Adipocyte (in vitro differentiated cells): Measurements from ENCODE around the gene CENPP.
A peak's percentile ranks its signal among the peaks of the same experiment; 100 is the strongest.
"Not testable (repeated sequence)": the region's sequence is repeated elsewhere in the genome, so short reads cannot be mapped to it uniquely, and the experiment has no call there.

Source experiments
- DNase-seq: peaks from one replicate; pipeline ENCODE4 v3.0.0-alpha.2; 2015; ENCODE audit warnings: low read depth
- H3K27me3 ChIP-seq: replicated peaks from 2 replicates; pipeline ENCODE4 v1.7.0; 2013; ENCODE audit warnings: mild to moderate bottlenecking, low read length, moderate library complexity; ENCODE audit not compliant: control insufficient read depth, insufficient read depth
- H3K36me3 ChIP-seq: 2 replicates; pipeline ENCODE4 v1.7.0; 2013; ENCODE audit warnings: low read length, mild to moderate bottlenecking, moderate library complexity; ENCODE audit not compliant: control insufficient read depth, insufficient read depth, severe bottlenecking
- H3K4me1 ChIP-seq: 2 replicates; pipeline ENCODE4 v1.7.0; 2013; ENCODE audit warnings: mild to moderate bottlenecking, low read length, moderate library complexity; ENCODE audit not compliant: control insufficient read depth, insufficient read depth
- H3K4me3 ChIP-seq: 2 replicates; pipeline ENCODE4 v1.7.0; 2013; ENCODE audit warnings: mild to moderate bottlenecking, low read length, moderate library complexity
- H3K9ac ChIP-seq: 2 replicates; pipeline ENCODE4 v1.7.0; 2013; ENCODE audit warnings: mild to moderate bottlenecking, low read length, moderate library complexity
- H3K9me3 ChIP-seq: 2 replicates; pipeline ENCODE4 v1.7.0; 2013; ENCODE audit warnings: mild to moderate bottlenecking, low read length, moderate library complexity; ENCODE audit not compliant: control insufficient read depth

Gene CENPP

DNA sequence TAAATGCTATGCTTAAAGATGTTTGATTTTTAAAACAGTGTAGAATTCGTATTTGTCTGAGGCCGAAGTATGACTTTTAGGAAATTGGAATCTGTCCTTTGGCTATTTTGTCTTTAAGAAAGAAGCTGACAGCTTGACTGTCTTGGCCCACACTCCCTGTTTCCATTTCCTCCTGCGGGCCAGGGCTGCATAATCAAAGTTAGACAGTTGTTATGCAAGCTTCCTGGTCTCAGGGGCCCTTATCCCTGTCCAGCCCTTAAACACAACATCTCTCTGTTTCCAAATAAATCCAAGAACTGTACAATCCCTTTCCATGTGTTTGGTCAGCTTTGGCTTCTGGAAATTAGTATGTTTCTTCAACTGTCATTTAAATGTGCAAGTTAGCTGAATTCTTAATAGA is 264.6 kb downstream of the CENPP start:
- Histone ChIP-seq H3K9me3 (no peaks in the 10 kb centered on the region), H3K27me3 (no peaks in the 10 kb centered on the region), H3K9ac (peak overlapping the region; percentile 38), H3K4me3 (peak overlapping the region; percentile 15), H3K4me1 (peaks cover 25% of the 10 kb centered on the region), H3K36me3 (no peaks in the 10 kb centered on the region)
- DNase-seq, result peak; percentile 83

DNA sequence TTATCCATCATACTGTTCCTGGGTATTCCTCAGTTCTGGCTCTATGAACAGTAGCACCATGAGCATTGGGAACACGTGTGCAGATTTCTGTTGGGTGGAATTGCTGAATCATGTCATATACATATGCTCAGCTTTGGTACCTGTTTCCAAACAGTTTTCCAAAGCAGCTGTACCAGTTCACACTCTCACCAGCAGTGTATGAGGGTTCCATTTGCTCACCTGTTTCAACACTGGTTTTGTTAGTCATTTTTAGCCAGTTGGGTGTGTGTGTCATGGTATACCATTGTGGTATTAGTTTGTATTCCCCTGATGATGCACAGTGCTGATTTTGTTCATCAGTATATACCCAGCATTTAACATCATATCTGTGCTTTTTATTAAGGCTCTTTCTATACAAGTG is 266.8 kb downstream of the CENPP start:
- Histone ChIP-seq H3K27me3 (no peaks in the 10 kb centered on the region), H3K9me3 (no peaks in the 10 kb centered on the region), H3K4me3 (no peak overlapping the region), H3K9ac (no peak overlapping the region), H3K36me3 (no peaks in the 10 kb centered on the region), H3K4me1 (peaks cover 25% of the 10 kb centered on the region)
- DNase-seq, result no peak

DNA sequence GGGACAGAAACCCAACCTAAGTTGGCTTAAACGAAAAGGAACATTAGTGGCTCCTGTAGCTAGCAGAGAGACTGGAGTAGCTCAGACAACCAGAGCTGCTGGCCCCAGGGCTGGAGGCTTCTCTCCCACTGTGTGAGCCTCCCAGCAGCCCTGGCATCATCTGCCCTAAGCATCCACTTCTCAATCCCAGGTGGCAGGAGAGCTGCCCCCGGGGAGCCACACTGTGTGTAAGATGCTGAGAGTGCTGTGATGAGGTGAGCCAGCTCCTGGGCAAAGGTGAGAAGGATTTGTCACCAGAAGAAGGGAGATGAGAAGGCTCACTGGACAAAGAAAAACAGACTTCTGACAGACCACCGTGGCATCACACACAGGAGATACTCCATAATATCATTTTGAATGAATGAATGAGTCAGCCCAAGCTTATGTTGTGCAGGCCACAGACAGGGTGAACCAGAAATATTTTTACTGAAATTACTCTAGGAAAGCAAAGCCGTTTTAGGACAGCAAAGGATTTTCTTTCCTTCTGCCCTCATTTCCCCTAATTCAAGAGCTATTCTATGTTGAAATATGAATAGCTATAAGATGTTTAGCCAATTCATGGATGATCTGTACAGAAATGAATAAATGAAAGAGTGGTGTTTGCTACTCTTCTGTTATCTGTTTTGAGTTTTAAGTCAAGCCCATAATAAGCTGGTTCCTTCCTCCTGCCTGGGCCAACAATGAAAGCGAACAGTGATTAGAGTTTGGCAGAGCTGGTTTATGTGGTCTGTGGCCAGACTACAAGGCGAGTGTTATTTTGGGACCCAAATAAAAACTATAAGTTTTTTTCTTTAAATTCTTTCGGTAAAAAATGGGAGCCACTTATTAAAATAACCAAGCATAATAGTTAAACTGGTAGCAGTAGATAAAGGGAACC is 267.5 kb downstream of the CENPP start:
- Histone ChIP-seq H3K9me3 (no peaks in the 10 kb centered on the region), H3K9ac (no peak overlapping the region), H3K27me3 (no peaks in the 10 kb centered on the region), H3K4me1 (peaks cover 29% of the 10 kb centered on the region), H3K36me3 (no peaks in the 10 kb centered on the region), H3K4me3 (no peak overlapping the region)
- peak; percentile 27 for DNase-seq

DNA sequence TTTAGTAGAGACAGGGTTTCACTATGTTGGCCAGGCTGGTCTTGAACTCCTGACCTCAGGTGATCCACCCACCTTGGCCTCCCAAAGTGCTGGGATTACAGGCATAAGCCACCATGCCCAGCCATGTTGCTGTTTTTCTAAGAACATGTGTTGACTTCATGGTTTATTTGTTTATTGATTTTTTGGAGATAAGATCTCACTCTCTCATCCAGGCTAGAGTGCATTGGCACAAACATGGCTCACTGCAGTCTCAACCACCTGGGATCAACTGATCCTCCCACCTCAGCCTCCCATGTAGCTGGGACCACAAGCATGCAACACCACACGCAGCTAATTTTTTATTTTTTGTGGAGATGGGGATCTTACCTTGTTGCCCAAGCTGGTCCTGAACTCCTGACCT is 269.3 kb downstream of the CENPP start:
- H3K9ac ChIP-seq, H3K36me3 ChIP-seq, H3K27me3 ChIP-seq, DNase-seq, H3K9me3 ChIP-seq, H3K4me3 ChIP-seq: not testable (repeated sequence)
- H3K4me1 ChIP-seq, result peaks cover 29% of the 10 kb centered on the region

DNA sequence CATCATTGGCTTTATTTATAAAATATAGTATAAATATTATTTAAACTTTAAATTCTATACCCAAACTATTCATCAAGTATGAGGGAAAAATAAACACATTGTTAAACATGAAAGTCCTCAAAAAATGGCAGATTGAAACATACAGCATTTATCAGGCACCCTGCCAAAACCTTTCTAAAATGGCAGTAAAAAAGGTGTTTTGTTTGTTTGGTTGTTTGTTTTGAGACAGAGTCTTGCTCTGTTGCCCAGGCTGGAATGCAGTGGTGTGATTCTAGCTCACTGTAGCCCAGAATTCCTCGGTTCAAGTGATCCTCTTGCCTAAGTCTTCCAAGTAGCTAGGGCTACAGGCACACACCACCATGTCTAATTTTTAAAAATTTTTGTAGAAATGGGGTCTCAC is 270.2 kb downstream of the CENPP start:
- H3K9ac ChIP-seq, result no peak overlapping the region
- H3K36me3 ChIP-seq, result no peaks in the 10 kb centered on the region
- DNase-seq, result no peak
- H3K27me3 ChIP-seq, result no peaks in the 10 kb centered on the region
- H3K4me1 ChIP-seq, result peaks cover 30% of the 10 kb centered on the region
- no peak overlapping the region for H3K4me3 ChIP-seq
- no peaks in the 10 kb centered on the region for H3K9me3 ChIP-seq

DNA sequence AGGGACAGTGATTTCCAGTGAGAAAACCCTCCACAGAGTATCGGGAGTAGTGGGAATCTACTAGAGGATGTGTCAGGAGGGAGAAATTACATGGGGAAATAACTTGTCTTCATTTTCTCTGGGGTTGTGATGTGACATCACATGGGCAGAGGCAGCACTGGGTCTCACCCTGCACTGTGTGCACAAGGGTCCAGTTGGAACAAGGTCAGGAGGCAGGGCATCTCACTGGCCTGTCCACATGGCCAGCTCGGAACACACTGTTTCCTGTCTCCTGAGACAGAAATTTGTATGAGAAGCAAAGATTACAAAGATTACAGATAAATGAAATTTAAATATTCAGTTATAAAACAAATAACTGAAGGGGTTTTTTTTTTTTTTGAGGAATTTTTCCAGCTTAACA is 272.6 kb downstream of the CENPP start:
- Histone ChIP-seq H3K36me3 (no peaks in the 10 kb centered on the region), H3K9me3 (no peaks in the 10 kb centered on the region), H3K4me1 (peaks cover 33% of the 10 kb centered on the region), H3K27me3 (no peaks in the 10 kb centered on the region), H3K9ac (no peak overlapping the region), H3K4me3 (no peak overlapping the region)
- no peak for DNase-seq

DNA sequence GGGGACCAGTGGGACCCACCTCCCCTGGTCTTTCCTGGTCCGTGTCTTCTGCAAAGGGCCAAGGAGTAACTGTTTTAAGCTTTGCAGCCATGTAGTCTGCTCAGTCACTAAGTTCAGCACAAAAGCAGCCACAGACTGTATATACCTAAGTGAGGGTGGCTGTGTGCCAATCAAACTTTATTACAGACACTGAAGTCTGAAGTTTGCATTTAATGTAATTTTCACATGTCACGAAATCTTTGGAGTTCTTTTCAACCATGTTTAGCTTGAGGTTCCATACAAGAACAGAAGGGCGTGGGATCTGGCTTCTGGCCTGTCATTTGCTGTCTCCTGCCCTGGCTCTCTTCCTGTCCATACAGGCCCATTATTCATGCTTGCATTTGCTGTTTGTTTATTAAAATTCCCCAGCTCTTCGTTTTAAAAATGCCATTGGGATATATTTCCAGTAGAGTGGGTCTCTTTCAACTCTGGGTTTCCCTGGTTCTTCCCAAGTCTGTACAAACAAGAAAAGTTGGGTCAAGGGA is 274.2 kb downstream of the CENPP start:
- H3K36me3 ChIP-seq, result no peaks in the 10 kb centered on the region
- no peak overlapping the region for H3K9ac ChIP-seq
- DNase-seq, result peak; percentile 3
- H3K4me1 ChIP-seq, result peaks cover 25% of the 10 kb centered on the region
- no peaks in the 10 kb centered on the region for H3K27me3 ChIP-seq
- H3K9me3 ChIP-seq, result peaks cover 8% of the 10 kb centered on the region
- no peak overlapping the region for H3K4me3 ChIP-seq

DNA sequence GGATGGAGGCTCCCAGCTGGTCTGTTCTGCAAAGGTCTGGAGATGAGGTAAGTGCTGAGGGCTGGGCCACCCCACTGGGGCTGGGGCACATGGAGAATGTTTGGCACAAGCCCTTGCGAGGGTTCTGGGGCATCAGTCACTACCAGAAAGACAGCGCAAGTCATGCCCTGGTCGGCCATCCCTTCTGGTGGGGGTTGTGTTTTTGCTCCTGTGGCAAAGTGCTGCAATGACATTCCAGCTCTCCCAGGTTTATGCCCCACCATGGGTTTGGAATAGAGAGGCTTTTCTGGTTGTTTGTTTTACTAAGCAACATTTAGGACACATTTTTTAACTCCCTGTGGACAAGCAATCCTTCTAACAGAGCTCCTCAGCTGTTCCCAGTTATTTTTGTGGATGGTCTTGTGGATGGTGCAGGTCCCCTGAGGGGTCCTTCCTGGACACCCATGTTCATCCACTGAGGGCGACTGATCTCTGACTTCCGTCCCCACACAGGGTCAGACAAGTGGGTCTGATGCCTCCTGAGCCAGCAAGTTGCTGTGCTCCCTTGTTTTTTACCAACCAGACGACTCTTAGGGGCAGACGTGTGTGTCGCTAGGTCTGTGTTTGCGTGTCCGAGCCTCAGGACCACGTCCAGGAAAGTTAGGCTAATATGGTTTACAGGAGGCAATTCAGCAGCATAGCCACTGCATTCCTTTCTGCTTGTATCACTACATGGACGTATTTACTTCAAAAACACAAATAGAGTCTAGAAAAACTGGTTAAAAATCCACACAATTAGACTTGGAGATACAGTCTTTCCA is 274.9 kb downstream of the CENPP start:
- peak overlapping the region; percentile 57 for H3K4me3 ChIP-seq

DNA sequence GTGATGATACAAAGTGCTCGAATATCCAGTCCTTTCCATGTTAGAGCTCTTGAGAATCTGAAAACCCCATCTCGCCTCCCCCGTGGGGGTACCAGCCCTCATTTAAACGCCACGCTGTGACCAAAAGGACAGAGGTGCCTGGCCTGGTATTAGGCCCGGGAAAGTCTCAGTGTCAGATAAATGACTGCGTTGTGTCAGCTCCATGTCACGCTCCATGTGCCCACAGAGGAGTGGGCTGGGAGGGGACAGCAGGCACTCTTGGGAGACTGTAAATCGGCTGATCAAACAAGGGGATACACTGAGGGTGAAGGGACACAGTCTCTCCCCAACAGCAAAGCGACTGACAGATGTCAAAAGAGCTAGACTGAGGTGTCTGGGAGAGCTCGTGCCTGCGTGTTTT is 275.7 kb downstream of the CENPP start:
- no peak for DNase-seq
- Histone ChIP-seq H3K9ac (peak overlapping the region; percentile 69), H3K4me3 (peak overlapping the region; percentile 57), H3K36me3 (no peaks in the 10 kb centered on the region), H3K27me3 (no peaks in the 10 kb centered on the region), H3K4me1 (peaks cover 25% of the 10 kb centered on the region), H3K9me3 (peaks cover 8% of the 10 kb centered on the region)

More for the DNA sequence above, 274.9 kb downstream of the CENPP start:
- Histone ChIP-seq H3K36me3 (no peaks in the 10 kb centered on the region), H3K9ac (peak overlapping the region; percentile 69), H3K9me3 (peaks cover 8% of the 10 kb centered on the region), H3K27me3 (no peaks in the 10 kb centered on the region), H3K4me1 (peaks cover 25% of the 10 kb centered on the region)
- peak; percentile 73 for DNase-seq

DNA sequence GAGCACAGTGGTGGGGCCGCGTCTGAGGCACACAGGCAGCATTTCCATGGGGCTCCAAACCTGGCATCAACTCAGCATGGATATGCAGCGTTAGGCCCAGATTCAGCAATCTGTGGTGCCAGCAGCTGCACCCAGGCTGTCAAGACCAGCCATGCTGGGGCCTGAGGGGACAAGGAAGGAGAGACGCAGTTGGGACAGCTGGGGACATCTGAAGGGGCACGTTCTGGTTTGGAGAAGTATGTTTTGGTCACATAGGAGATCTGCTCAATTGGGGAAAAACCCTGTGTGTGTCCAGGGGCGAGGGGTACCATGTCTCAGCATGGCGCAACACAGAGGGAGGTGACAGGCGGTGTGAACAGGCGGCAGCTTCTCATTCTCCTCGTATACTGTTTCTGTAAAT is 276.7 kb downstream of the CENPP start:
- Histone ChIP-seq H3K27me3 (no peaks in the 10 kb centered on the region), H3K4me3 (no peak overlapping the region), H3K4me1 (peaks cover 31% of the 10 kb centered on the region), H3K9ac (no peak overlapping the region), H3K36me3 (no peaks in the 10 kb centered on the region), H3K9me3 (peaks cover 8% of the 10 kb centered on the region)
- DNase-seq, result no peak

DNA sequence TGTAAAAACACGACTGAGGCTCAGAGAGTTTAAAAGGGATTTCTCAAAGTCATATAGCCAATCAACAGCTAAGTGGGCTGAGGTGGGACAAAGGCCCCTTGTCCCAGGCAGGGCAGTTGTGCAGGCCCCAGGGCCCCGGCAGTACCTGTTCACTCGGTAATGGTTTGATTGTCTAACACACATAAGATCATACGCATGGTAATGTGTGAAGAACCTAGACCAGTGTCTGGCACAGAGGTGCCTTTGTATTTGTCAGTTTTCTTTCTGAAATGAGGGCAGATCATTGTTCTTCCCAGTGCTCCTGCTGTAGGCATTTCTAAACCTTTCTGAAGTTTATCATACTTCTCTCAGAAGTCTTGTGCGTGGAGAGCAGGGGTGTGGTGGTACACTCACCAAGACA is 277.3 kb downstream of the CENPP start:
- H3K9ac ChIP-seq, result no peak overlapping the region
- peaks cover 36% of the 10 kb centered on the region for H3K4me1 ChIP-seq
- H3K27me3 ChIP-seq, result no peaks in the 10 kb centered on the region
- H3K9me3 ChIP-seq, result peaks cover 8% of the 10 kb centered on the region
- no peak for DNase-seq
- no peaks in the 10 kb centered on the region for H3K36me3 ChIP-seq
- no peak overlapping the region for H3K4me3 ChIP-seq
